GM12875 (cell line): ENCODE measurements around the gene HPS3.

ENCODE experiments used
- H3K4me3 ChIP-seq: one replicate; pipeline ENCODE4 v1.5.1; 2011; ENCODE audit warnings: low read depth, low read length, control low read depth
- TF ChIP-seq, protein P1 (sequence below): IDR thresholded peaks from 2 replicates; pipeline ENCODE4 v1.5.1; 2011; ENCODE audit warnings: low read depth, mild to moderate bottlenecking, control low read depth, inconsistent platforms, low read length, moderate library complexity, borderline replicate concordance; ENCODE audit not compliant: insufficient read depth

HPS3 gene

DNA sequence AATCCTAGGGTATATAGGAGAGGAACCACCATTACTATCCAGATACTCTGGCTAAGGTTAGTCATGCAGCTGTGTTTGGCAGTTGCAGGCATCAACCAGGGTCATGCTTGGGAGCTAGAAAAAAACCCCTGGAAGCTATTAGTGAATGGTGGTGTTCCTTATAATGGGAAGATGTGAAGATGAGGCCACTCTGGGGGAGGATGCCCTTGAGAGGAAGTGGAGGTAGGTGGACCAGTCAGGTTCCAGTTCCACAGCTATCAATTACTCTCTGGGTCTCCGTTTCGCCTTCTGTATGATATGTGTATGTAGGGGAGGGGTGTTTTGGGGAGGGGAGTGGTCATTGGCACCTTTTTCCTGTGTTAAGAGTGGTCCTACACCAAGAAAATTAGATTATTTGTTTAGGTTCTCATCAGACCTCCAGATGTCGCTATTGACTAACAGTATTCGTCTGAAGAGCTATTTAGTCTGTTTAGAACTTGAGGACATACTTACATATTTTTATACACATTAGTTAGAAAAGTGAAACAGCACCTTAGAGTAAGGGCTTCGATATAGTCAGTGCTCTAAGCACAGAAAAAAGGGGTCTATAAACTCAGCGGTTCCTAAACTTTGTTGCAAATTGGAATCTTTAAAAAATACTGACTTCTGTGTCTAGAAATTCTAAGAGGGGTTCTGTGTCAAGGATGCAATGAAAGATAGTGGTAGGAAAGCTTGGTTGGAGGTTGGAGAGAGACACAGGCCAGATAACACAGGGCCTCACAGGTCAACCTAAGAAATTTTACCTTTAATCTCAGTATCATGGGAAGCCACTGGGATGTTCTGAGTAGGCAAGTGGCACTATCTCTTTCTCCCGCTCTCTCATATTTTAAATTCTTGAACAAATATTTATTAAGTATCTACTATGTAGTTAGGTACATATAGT is 9.1 kb upstream of the HPS3 start:
- TF ChIP-seq, protein P1, sequence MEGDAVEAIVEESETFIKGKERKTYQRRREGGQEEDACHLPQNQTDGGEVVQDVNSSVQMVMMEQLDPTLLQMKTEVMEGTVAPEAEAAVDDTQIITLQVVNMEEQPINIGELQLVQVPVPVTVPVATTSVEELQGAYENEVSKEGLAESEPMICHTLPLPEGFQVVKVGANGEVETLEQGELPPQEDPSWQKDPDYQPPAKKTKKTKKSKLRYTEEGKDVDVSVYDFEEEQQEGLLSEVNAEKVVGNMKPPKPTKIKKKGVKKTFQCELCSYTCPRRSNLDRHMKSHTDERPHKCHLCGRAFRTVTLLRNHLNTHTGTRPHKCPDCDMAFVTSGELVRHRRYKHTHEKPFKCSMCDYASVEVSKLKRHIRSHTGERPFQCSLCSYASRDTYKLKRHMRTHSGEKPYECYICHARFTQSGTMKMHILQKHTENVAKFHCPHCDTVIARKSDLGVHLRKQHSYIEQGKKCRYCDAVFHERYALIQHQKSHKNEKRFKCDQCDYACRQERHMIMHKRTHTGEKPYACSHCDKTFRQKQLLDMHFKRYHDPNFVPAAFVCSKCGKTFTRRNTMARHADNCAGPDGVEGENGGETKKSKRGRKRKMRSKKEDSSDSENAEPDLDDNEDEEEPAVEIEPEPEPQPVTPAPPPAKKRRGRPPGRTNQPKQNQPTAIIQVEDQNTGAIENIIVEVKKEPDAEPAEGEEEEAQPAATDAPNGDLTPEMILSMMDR: peak; percentile 33; the same call in 1 of the 2 replicates
- H3K4me3 ChIP-seq: no peak overlapping the region

DNA sequence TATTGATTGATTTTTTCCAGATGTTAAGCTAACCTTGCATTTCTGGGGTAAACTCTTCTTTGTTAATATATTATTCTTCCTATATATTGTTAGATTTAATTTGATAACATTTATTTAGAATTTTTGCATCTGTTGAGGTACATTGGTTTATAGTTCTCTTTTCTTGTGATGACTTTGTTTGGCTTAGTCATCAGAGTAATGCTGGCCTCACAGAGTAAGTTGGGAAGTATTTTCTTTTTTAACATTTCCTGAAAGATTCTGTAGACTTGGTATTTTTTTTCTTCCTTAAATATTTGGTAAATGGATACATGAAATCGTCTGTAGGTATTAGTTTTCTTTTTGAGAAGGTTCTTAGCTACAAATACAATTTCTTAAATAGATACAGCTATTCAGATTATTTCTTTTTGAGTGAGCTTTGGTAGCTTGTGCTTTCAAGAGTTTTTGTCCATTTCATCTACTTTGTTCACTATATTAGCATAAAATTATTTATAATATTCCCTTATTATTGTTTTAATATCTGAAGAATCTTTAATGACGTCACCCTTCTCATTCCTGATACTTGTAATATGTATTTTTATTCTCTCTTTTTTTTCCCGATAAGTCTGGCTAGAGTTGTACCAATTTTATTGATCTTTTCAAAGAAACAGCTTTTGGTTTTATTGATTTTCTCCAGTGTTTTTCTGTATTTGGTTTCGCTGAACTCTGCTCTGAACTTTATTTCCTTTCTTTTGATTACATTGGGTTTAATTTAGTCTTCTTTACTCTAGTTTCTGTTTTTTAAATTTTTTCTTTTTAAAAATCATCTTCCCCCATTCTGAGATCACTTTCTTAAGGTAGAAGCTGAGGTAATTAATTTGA is 6.5 kb upstream of the HPS3 start:
- H3K4me3 ChIP-seq: no peak overlapping the region
- TF ChIP-seq, protein P1: no peak

DNA sequence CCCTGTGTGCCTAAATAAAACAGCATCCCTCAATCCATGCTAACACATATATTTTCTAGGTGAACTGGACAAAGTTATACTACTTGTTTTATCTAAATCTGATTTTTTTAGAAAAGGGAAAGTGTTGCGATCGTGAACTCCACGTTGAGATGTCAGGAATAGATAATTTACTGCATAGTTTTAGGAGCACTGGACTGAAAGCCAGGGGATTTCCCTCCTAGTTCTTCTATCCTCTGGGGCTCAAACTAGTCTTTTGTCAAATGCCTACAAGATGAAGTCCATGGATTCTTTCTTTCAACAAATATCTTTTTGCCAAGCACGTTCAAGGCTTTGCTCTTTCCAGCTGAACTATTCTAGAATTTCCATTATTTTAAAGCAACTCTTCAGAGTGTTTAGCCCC is 617 bp upstream of the HPS3 start:
- peak overlapping the region; percentile 89 for H3K4me3 ChIP-seq
- TF ChIP-seq, protein P1: no peak

DNA sequence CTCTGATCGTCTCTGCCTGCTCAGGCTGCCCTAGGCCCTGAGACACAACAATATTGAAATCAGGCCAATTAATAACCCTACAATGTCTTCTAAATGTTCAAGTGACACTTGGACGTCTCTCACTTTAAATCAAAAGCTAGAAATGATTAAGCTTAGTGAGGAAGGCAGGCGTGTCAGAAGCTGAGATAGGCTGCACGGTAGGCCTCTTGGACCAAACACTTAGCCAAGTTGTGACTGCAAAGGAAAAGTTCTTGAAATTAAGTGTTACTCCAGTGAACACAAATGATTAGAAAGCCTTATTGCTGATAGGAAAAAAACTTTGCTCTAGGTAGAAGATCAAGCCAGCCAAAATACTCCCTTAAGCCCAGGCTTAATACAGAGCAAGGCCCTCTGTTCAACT is 2.2 kb downstream of the HPS3 start:
- TF ChIP-seq, protein P1: no peak
- H3K4me3 ChIP-seq: no peak overlapping the region

DNA sequence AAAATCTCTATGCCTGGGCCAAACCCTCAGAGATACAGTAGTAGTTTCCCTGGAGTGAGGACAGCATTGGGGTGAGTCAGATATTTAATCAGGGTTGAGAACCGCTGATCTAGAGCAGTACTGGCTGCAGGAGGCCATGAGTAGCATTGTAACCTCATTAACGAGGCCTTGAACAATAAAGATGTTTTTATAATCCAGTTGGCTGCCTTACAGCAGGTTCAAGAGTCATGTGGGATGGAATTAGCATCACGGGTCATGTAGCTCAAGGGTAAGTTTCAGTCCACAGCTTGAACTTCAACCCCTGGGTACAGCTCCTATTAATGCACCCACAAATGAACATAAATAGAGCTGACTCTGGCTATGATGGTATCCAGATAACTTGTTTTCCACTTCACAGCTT is 5.1 kb downstream of the HPS3 start:
- H3K4me3 ChIP-seq: no peak overlapping the region
- TF ChIP-seq, protein P1: no peak

DNA sequence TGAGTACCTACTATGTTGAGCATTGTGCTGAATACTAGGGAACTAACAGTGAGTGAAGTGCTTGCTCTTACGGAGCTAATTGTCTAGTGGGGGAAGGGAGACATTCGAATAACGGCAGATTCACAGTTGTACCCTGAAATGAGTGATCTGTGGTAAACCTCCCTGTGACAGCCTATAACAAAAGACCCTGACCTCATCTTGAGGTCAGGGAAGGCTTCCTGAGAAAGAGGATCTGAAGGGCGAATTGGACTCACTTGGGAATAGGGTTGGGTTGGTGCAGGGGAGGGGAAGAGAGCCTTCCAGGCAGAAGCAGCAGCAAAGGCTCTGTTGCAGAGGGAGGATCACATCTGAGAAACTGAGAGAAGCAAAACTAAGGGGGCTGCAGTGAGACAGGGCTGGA is 13.2 kb downstream of the HPS3 start:
- TF ChIP-seq, protein P1: no peak
- H3K4me3 ChIP-seq: no peak overlapping the region
